HFFc6 (cell line): ENCODE data around the gene BCAS4. TPM values are rescaled to one million over a fixed set of nuclear protein-coding genes. Genes with fewer than 3 reads are reported as not detected.

Experiments
- DNase-seq: peaks from one replicate; pipeline ENCODE4 v3.0.0-alpha.2; 2018
- H3K27ac Mint-ChIP-seq: 2 replicates; pipeline ENCODE4 v1.8.0; 2020; ENCODE audit warnings: mild to moderate bottlenecking, mixed read lengths
- H3K27me3 Mint-ChIP-seq: 2 replicates; pipeline ENCODE4 v1.8.0; 2021; ENCODE audit warnings: mild to moderate bottlenecking, moderate library complexity, mixed read lengths; ENCODE audit not compliant: insufficient read depth
- H3K36me3 Mint-ChIP-seq: 2 replicates; pipeline ENCODE4 v1.8.0; 2021; ENCODE audit warnings: low read depth, mixed read lengths
- H3K4me1 Mint-ChIP-seq: 2 replicates; pipeline ENCODE4 v1.8.0; 2020; ENCODE audit warnings: low read depth, mixed read lengths
- H3K4me3 Mint-ChIP-seq: 2 replicates; pipeline ENCODE4 v1.8.0; 2020; ENCODE audit warnings: mild to moderate bottlenecking, moderate library complexity, mixed read lengths
- H3K9me3 Mint-ChIP-seq: 2 replicates; pipeline ENCODE4 v1.8.0; 2020; ENCODE audit warnings: mild to moderate bottlenecking, mixed read lengths
- total RNA-seq, 6 experiments: library from RNA; stranded (reverse); fragmentation: NEBNext Ultra II Directional; extraction: Animal tissue kit (Norgen Biotek cat#: 25700); gene quantifications; 2 replicates in 1 of 6; 3 replicates in 5 of 6; pipeline ENCODE4 v1.2.3, GENCODE V29; 2021
- TF ChIP-seq, protein P1 (sequence below): fragments of 200-600 bp; sonication (generic); IDR thresholded peaks from 2 replicates; pipeline ENCODE4 v1.5.0; 2021; ENCODE audit warnings: antibody characterized with exemption, mild to moderate bottlenecking

BCAS4 gene
- total RNA-seq, 6 experiments from 2014 or later: 19.8 to 23.5 (median 21.7) TPM

GRCh38 chr20:50848846-50849673, 54.2 kb downstream of the BCAS4 start:
- DNase-seq: no peak
- no peaks in the 10 kb centered on the region for H3K9me3 Mint-ChIP-seq
- no peak overlapping the region for H3K27ac Mint-ChIP-seq

GRCh38 chr20:50850721-50851286, 55.9 kb downstream of the BCAS4 start:
- Mint-ChIP-seq H3K4me1 (peaks cover 16% of the 10 kb centered on the region), H3K9me3 (no peaks in the 10 kb centered on the region), H3K4me3 (no peak overlapping the region), H3K27me3 (peaks cover 4% of the 10 kb centered on the region), H3K36me3 (no peaks in the 10 kb centered on the region), H3K27ac (no peak overlapping the region)
- DNase-seq: no peak
- TF ChIP-seq, protein P1, sequence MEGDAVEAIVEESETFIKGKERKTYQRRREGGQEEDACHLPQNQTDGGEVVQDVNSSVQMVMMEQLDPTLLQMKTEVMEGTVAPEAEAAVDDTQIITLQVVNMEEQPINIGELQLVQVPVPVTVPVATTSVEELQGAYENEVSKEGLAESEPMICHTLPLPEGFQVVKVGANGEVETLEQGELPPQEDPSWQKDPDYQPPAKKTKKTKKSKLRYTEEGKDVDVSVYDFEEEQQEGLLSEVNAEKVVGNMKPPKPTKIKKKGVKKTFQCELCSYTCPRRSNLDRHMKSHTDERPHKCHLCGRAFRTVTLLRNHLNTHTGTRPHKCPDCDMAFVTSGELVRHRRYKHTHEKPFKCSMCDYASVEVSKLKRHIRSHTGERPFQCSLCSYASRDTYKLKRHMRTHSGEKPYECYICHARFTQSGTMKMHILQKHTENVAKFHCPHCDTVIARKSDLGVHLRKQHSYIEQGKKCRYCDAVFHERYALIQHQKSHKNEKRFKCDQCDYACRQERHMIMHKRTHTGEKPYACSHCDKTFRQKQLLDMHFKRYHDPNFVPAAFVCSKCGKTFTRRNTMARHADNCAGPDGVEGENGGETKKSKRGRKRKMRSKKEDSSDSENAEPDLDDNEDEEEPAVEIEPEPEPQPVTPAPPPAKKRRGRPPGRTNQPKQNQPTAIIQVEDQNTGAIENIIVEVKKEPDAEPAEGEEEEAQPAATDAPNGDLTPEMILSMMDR: no peak

More at GRCh38 chr20:50848846-50849673, 54.2 kb downstream of the BCAS4 start:
- Mint-ChIP-seq H3K4me1 (peaks cover 22% of the 10 kb centered on the region), H3K27me3 (peaks cover 4% of the 10 kb centered on the region), H3K4me3 (no peak overlapping the region; the same call in 1 of the 2 replicates), H3K36me3 (no peaks in the 10 kb centered on the region)
- TF ChIP-seq, protein P1: no peak

- no peak for DNase-seq
- Mint-ChIP-seq H3K9me3 (no peaks in the 10 kb centered on the region), H3K27ac (no peak overlapping the region)
These were observed 57.2 kb downstream of the BCAS4 start for GRCh38 chr20:50852085-50852484.

DNA sequence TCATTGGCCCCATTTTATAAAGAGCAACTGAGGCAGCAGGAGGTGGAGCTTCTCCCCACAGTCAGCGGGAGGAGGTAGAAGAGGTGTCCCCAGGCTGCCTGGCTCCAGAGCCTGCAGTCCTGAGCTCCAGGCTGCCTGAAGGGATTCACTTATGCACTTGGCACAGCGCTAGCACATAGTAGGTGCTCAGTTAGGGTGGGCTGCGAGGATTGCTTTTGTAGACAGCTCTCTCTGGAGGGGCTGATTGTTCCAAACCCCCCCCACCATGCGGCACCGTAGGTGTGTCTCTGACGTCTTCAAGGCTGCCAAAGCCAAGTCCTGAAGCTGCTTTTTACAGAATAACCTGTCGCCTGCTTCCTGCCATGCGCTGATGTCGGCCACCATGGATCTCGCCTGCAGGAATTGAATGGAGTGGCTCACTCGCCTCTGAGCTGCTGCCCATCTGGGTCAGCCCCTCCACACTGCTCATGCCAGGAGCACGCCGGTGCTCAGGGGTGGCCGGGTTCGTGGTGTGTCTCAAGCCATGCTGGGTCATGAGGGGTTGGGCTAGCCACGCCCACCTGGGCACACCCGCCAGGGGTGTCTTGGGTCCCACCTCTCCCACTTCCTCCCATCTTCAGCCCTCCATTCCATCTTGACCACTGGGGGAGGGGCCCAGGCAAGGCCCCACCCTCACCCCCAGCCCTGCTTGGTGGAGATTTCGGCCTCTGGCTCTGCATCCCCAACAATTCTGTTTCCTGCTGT, 59.8 kb downstream of the BCAS4 start:
- TF ChIP-seq, protein P1: no peak
- Mint-ChIP-seq H3K36me3 (no peaks in the 10 kb centered on the region), H3K27me3 (no peaks in the 10 kb centered on the region), H3K27ac (no peak overlapping the region), H3K4me1 (peaks cover 9% of the 10 kb centered on the region; the same call in 1 of the 2 replicates), H3K4me3 (no peak overlapping the region), H3K9me3 (no peaks in the 10 kb centered on the region)
- DNase-seq: no peak

More at GRCh38 chr20:50852085-50852484, 57.2 kb downstream of the BCAS4 start:
- peaks cover 23% of the 10 kb centered on the region for H3K4me1 Mint-ChIP-seq
- no peaks in the 10 kb centered on the region for H3K36me3 Mint-ChIP-seq
- peaks cover 4% of the 10 kb centered on the region for H3K27me3 Mint-ChIP-seq
- TF ChIP-seq, protein P1: no peak
- H3K4me3 Mint-ChIP-seq: no peak overlapping the region
